ENCODE results near the gene CDC14A. TPM values are rescaled to one million over a fixed set of nuclear protein-coding genes. Genes with fewer than 3 reads are reported as not detected.

Gene CDC14A
- total and polyA plus RNA-seq, 2 of the 8 experiments (the other 6 are each of a cell fraction or from before 2014, with no cell fraction given) = 3.2 to 8.9 TPM

- no peak for FAIRE-seq
- H3K14ac ChIP-seq (ENCODE audit: insufficient read length) = no peak overlapping the region
Measured at GRCh38 chr1:100485855-100486258, 133.6 kb downstream of the CDC14A start.

More at GRCh38 chr1:100485855-100486258, 133.6 kb downstream of the CDC14A start:
- Histone ChIP-seq H4K8ac (ENCODE audit: extremely low read depth, insufficient read depth, low read length) (no peak overlapping the region), H2BK120ac (replicated peaks; ENCODE audit: low read depth, low read length) (no peak overlapping the region), H2AFZ (ENCODE audit: low read length) (no peak overlapping the region), H3K27ac (ENCODE audit: low read depth, low read length) (no peak overlapping the region), H3K56ac (replicated peaks; ENCODE audit: insufficient read length, low read depth, low read length) (no peak overlapping the region), H2BK15ac (ENCODE audit: low read length) (no peak overlapping the region), H4K20me1 (replicated peaks in 1 of 2; ENCODE audit: control insufficient read depth in 1 of 2, insufficient read depth in 2 of 2, low read length in 2 of 2) (no peaks in the 10 kb centered on the region), H4K91ac (replicated peaks; ENCODE audit: insufficient read length, low read length) (no peak overlapping the region), H4K5ac (ENCODE audit: insufficient read length, low read depth, low read length) (no peak overlapping the region), H3K36me3 (ENCODE audit: control insufficient read depth in 2 of 4, insufficient read depth in 4 of 4, low read length in 3 of 4) (no peaks in the 10 kb centered on the region), H3K9ac (replicated peaks in 1 of 4; ENCODE audit: extremely low read depth in 1 of 4, low read depth in 3 of 4, low read length in 3 of 4) (no peak overlapping the region), H3K4me2 (ENCODE audit: insufficient read depth in 1 of 2, low read depth in 2 of 2, low read length in 2 of 2) (no peak overlapping the region), H3K23ac (ENCODE audit: insufficient read length) (no peak overlapping the region), H3K4me3 (ENCODE audit: extremely low read depth in 1 of 4, insufficient read depth in 2 of 4, low read depth in 3 of 4, low read length in 4 of 4) (no peak overlapping the region), H2AK5ac (ENCODE audit: low read depth, low read length) (no peak overlapping the region), H3K4ac (replicated peaks; ENCODE audit: insufficient read length, low read depth, low read length) (no peak overlapping the region), H3K4me1 (replicated peaks in 1 of 4; ENCODE audit: control insufficient read depth in 3 of 4, insufficient read depth in 4 of 4, low read length in 3 of 4) (no peaks in the 10 kb centered on the region; a peak in 1 of 7 replicates), H3K79me1 (ENCODE audit: low read depth, low read length) (no peaks in the 10 kb centered on the region), H3K9me3 (ENCODE audit: insufficient read depth in 2 of 2, low read depth in 1 of 2, low read length in 1 of 2) (no peaks in the 10 kb centered on the region), H3K18ac (ENCODE audit: extremely low read depth, low read length) (no peak overlapping the region), H2BK12ac (ENCODE audit: low read depth, low read length) (no peak overlapping the region), H3K79me2 (ENCODE audit: control insufficient read depth in 1 of 2, insufficient read depth in 2 of 2, low read length in 2 of 2) (no peaks in the 10 kb centered on the region), H3K27me3 (replicated peaks in 1 of 4; ENCODE audit: control insufficient read depth in 3 of 4, extremely low read depth in 1 of 4, insufficient read depth in 3 of 4, low read length in 3 of 4) (peaks cover 0 to 1% (median 0%) of the 10 kb centered on the region in 4 experiments; a peak in 1 of 7 replicates), H2BK5ac (ENCODE audit: low read depth, low read length) (no peak overlapping the region), H2BK20ac (ENCODE audit: low read length) (no peak overlapping the region), H3K23me2 (ENCODE audit: low read depth, low read length) (no peaks in the 10 kb centered on the region)
- no peak for DNase-seq (ENCODE audit: low read depth in 1 of 2, low spot score in 2 of 2)
- no peak for TF ChIP-seq EGR1 (IDR thresholded peaks at IDR 0.05; ENCODE audit: borderline replicate concordance, low read depth, low read length)
- TF ChIP-seq TBP (IDR thresholded peaks at IDR 0.05; ENCODE audit: low read depth, low read length) = no peak
- no peak for TF ChIP-seq KDM1A (IDR thresholded peaks at IDR 0.05; ENCODE audit: borderline replicate concordance, low read length)
- no peak for TF ChIP-seq RXRA (IDR thresholded peaks at IDR 0.05; ENCODE audit: insufficient read depth, low read depth, low read length)
- no peak for TF ChIP-seq ASH2L (IDR thresholded peaks at IDR 0.05; ENCODE audit: low read length)
- TF ChIP-seq RNF2 (IDR thresholded peaks at IDR 0.05; ENCODE audit: borderline replicate concordance, low read depth, low read length, missing control alignments, poor library complexity, severe bottlenecking) = no peak
- no peak for TF ChIP-seq NANOG (IDR thresholded peaks at IDR 0.05; ENCODE audit: insufficient read depth, low read depth, low read length, poor library complexity, severe bottlenecking)
- no peak for TF ChIP-seq RFX5 (IDR thresholded peaks at IDR 0.05; ENCODE audit: borderline replicate concordance, low read depth, low read length)
- no peak for TF ChIP-seq FOSL1 (IDR thresholded peaks at IDR 0.05; ENCODE audit: insufficient read depth, low read depth, low read length)
- no peak for TF ChIP-seq SIRT6 (IDR thresholded peaks at IDR 0.05; ENCODE audit: low read length)
- TF ChIP-seq SP2 (IDR thresholded peaks at IDR 0.05; ENCODE audit: low read length) = no peak
- no peak for TF ChIP-seq CBX5 (IDR thresholded peaks at IDR 0.05; ENCODE audit: low read depth, low read length)
- POLR2A ChIA-PET (ENCODE audit: partially characterized antibody) = interaction anchor here (0.6 kb wide), 1 partner anchor 871 kb away, joined by 4 read pairs; no protein-coding TSS in a partner anchor
- 89% methylated on average over 2 of the region's 2 CpGs; no CpG with 5 or more reads in 1 of the 2 experiments for WGBS, 2 experiments (ENCODE audit: extremely low coverage in 1 of 2, insufficient coverage in 1 of 2, insufficient read length in 1 of 2, insufficient replicate concordance in 2 of 2, low coverage in 1 of 2, low lambda C conversion rate in 2 of 2, missing lambda C conversion rate in 1 of 2)
- CTCF ChIA-PET (ENCODE audit: partially characterized antibody) = interaction anchor here (1.1 to 2.0 kb wide), 3 partner anchors 22 to 37 kb away, joined by 3 to 8 read pairs (median 5); no protein-coding TSS in a partner anchor

Data from H1 (cell line).